ENCODE measurements around the gene B4GALT1.

GRCh38 chr9:33131790-33132772, 35.1 kb downstream of the B4GALT1 start:
- TF ChIP-seq POLR2A (IDR thresholded peaks at IDR 0.05) = no peak
- TF ChIP-seq, protein P1, sequence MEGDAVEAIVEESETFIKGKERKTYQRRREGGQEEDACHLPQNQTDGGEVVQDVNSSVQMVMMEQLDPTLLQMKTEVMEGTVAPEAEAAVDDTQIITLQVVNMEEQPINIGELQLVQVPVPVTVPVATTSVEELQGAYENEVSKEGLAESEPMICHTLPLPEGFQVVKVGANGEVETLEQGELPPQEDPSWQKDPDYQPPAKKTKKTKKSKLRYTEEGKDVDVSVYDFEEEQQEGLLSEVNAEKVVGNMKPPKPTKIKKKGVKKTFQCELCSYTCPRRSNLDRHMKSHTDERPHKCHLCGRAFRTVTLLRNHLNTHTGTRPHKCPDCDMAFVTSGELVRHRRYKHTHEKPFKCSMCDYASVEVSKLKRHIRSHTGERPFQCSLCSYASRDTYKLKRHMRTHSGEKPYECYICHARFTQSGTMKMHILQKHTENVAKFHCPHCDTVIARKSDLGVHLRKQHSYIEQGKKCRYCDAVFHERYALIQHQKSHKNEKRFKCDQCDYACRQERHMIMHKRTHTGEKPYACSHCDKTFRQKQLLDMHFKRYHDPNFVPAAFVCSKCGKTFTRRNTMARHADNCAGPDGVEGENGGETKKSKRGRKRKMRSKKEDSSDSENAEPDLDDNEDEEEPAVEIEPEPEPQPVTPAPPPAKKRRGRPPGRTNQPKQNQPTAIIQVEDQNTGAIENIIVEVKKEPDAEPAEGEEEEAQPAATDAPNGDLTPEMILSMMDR (IDR thresholded peaks at IDR 0.05) = no peak
